WI38 (cell line): Measurements from ENCODE around the gene PIGW.

Experiments
- H3K4me3 ChIP-seq: 2 replicates; pipeline ENCODE4 v1.5.1; 2011; ENCODE audit warnings: low read depth, mild to moderate bottlenecking, control low read depth, low read length
- CTCF ChIP-seq: IDR thresholded peaks from 2 replicates; pipeline ENCODE4 v1.5.1; 2012; ENCODE audit warnings: low read depth, mild to moderate bottlenecking, control low read depth, low read length

PIGW gene

GRCh38 chr17:36534840-36535668 lies at the start of gene PIGW, which contains the start of gene MYO19:
PIGW (plus strand) TSS chr17:36534987; CDS start chr17:36537102, 2,115 bp downstream.
MYO19 (minus strand) TSS chr17:36534868; CDS start chr17:36532538, 2,330 bp downstream.
- no peak for TF ChIP-seq CTCF
- H3K4me3 ChIP-seq, result peak within 1 kb of the TSS; percentile 83

- TF ChIP-seq CTCF, result no peak
- H3K4me3 ChIP-seq, result no peak overlapping the region
Measured at GRCh38 chr17:36485027-36485426, 49.8 kb upstream of the PIGW start.

GRCh38 chr17:36485805-36486203 lies 49.0 kb upstream of the PIGW start:
- H3K4me3 ChIP-seq, result peak overlapping the region; percentile 67
- TF ChIP-seq CTCF, result no peak

- H3K4me3 ChIP-seq, result peak within 1 kb of the TSS; percentile 67
- no peak for TF ChIP-seq CTCF
Measured at GRCh38 chr17:36486204-36487194, 48.3 kb upstream of the PIGW start, which contains the start of gene ZNHIT3. ZNHIT3 (plus strand) TSS chr17:36486681; CDS start chr17:36486700, 19 bp downstream.

GRCh38 chr17:36493956-36494355 lies 40.8 kb upstream of the PIGW start:
- H3K4me3 ChIP-seq, result no peak overlapping the region
- no peak for TF ChIP-seq CTCF

- no peak overlapping the region for H3K4me3 ChIP-seq
- TF ChIP-seq CTCF, result no peak
Measured at GRCh38 chr17:36494674-36495073, 40.1 kb upstream of the PIGW start.
